Measurements from ENCODE around the gene RBM20. TPM values are rescaled to one million over a fixed set of nuclear protein-coding genes. Genes with fewer than 3 reads are reported as not detected.

RBM20 gene
- total and polyA plus RNA-seq, 2 of the 4 experiments (the other 2 are of a cell fraction), result under 0.01 to 0.15 TPM

- TF ChIP-seq SMC3 (IDR thresholded peaks at IDR 0.05; ENCODE audit: low read depth, low read length), result no peak
These were observed 199.9 kb downstream of the RBM20 start (continued) for GRCh38 chr10:110843796-110844616.

DNA sequence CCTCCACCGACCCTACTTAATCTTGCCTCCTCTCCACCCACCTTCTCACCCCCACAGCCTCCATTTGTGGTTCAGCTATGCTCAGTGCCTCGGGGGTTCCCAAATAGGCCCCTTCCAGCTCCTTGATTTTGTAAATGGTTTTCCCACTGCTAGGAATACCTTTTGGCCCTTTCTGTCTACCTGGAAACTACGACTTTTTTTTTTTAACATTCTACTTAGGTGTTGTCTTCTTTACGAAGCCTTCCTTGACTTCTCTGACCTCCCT lies 200.4 kb downstream of the RBM20 start:
- Histone ChIP-seq H3K4me1 (ENCODE audit: control insufficient read depth, insufficient read depth, low read length) (no peaks in the 10 kb centered on the region), H3K27ac (ENCODE audit: insufficient read depth, low read length) (no peak overlapping the region), H3K27me3 (ENCODE audit: control insufficient read depth, insufficient read depth, low read length) (peaks cover 20% of the 10 kb centered on the region), H2BK15ac (ENCODE audit: low read depth, low read length) (no peak overlapping the region), H4K20me1 (ENCODE audit: insufficient read depth, low read length) (no peaks in the 10 kb centered on the region), H4K8ac (ENCODE audit: low read depth in 2 of 2, low read length in 2 of 2) (no peak overlapping the region), H3K9ac (ENCODE audit: low read depth, low read length) (no peak overlapping the region), H3K14ac (replicated peaks; ENCODE audit: low read depth, low read length) (no peak overlapping the region), H2AFZ (replicated peaks; ENCODE audit: low read length, poor library complexity) (no peak overlapping the region), H3K4me3 (ENCODE audit: insufficient read depth, low read depth, low read length) (no peak overlapping the region), H4K5ac (ENCODE audit: low read depth, low read length) (no peak overlapping the region), H3K4ac (ENCODE audit: low read depth, low read length) (no peak overlapping the region), H2AK5ac (ENCODE audit: low read depth, low read length) (no peak overlapping the region), H2AK9ac (replicated peaks; ENCODE audit: low read depth, low read length, poor library complexity) (no peak overlapping the region), H3K9me3 (ENCODE audit: control insufficient read depth, insufficient read depth, low read length) (no peaks in the 10 kb centered on the region), H3K18ac (ENCODE audit: low read depth, low read length) (no peak overlapping the region), H2BK20ac (ENCODE audit: low read depth, low read length) (no peak overlapping the region), H3K79me1 (ENCODE audit: low read depth in 1 of 2, low read length in 2 of 2) (no peaks in the 10 kb centered on the region), H3K56ac (ENCODE audit: extremely low read depth, insufficient read depth, low read length) (no peak overlapping the region), H3K23ac (ENCODE audit: low read depth, low read length) (no peak overlapping the region), H2BK5ac (ENCODE audit: low read depth, low read length, poor library complexity, severe bottlenecking) (no peak overlapping the region), H2BK120ac (ENCODE audit: low read depth, low read length) (no peak overlapping the region), H3K4me2 (ENCODE audit: low read depth, low read length) (no peak overlapping the region), H3K36me3 (ENCODE audit: control insufficient read depth, insufficient read depth, low read length) (no peaks in the 10 kb centered on the region), H4K91ac (ENCODE audit: insufficient read depth, low read depth, low read length) (no peak overlapping the region), H3K9me1 (ENCODE audit: insufficient read depth, low read length) (no peaks in the 10 kb centered on the region)
- dilution Hi-C loops (cut with HindIII; ENCODE audit: low sequenced_read_pairs, unreplicated experiment), result no loop called here
- BruUV-seq (replicated peaks), result no TSS peak
- in situ Hi-C loops (cut with MboI; ENCODE audit: low sequenced_read_pairs), result no loop called here
- CTCF ChIA-PET, result interaction anchor here (0.6 kb wide), 1 partner anchor 9 kb away, joined by 7 read pairs; no protein-coding TSS in a partner anchor
- 14% methylated on average over 1 of the region's 4 CpGs; no CpG with 5 or more reads in 1 of the 2 experiments for WGBS, 2 experiments (ENCODE audit: extremely low coverage in 2 of 2, insufficient read length in 1 of 2)
- DNase-seq, result no peak
- ATAC-seq (ENCODE audit: low read depth), result no peak
- intact Hi-C loops (cut with micrococcal nuclease), result no loop called here
- POLR2A ChIA-PET (ENCODE audit: unreplicated experiment), result no interaction called here
- TF ChIP-seq POLR2A (IDR thresholded peaks at IDR 0.05; ENCODE audit: low read depth, low read length) (no peak), MAZ (IDR thresholded peaks at IDR 0.05; ENCODE audit: borderline replicate concordance, low read depth, low read length) (no peak), CTCF (conservative IDR thresholded peaks at IDR 0.05; ENCODE audit: low read depth, low read length) (no peak), USF2 (IDR thresholded peaks at IDR 0.05; ENCODE audit: low read depth, low read length) (no peak), RCOR1 (IDR thresholded peaks at IDR 0.05; ENCODE audit: insufficient replicate concordance, low read length) (no peak), SMC3 (IDR thresholded peaks at IDR 0.05; ENCODE audit: low read depth, low read length) (no peak), FOS (IDR thresholded peaks at IDR 0.05; ENCODE audit: low read depth, low read length) (no peak), CEBPB (IDR thresholded peaks at IDR 0.05; ENCODE audit: low read depth, low read length) (no peak), RFX5 (IDR thresholded peaks at IDR 0.05; ENCODE audit: low read depth, low read length) (no peak), RAD21 (IDR thresholded peaks at IDR 0.05; ENCODE audit: low read length) (no peak), MAFK (IDR thresholded peaks at IDR 0.05; ENCODE audit: low read depth, low read length) (no peak), BHLHE40 (IDR thresholded peaks at IDR 0.05; ENCODE audit: low read depth, low read length) (no peak), CHD1 (IDR thresholded peaks at IDR 0.05; ENCODE audit: low read depth, low read length) (no peak)
- TF ChIP-seq, protein P1, sequence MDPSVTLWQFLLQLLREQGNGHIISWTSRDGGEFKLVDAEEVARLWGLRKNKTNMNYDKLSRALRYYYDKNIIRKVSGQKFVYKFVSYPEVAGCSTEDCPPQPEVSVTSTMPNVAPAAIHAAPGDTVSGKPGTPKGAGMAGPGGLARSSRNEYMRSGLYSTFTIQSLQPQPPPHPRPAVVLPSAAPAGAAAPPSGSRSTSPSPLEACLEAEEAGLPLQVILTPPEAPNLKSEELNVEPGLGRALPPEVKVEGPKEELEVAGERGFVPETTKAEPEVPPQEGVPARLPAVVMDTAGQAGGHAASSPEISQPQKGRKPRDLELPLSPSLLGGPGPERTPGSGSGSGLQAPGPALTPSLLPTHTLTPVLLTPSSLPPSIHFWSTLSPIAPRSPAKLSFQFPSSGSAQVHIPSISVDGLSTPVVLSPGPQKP (IDR thresholded peaks at IDR 0.05; ENCODE audit: borderline replicate concordance, low read depth, low read length), result no peak
